DND-41 (cell line): ENCODE data around the gene DNM2.

Source experiments
- EZH2 ChIP-seq: IDR thresholded peaks from 3 replicates; pipeline ENCODE4 v1.6.1; 2012; ENCODE audit warnings: borderline replicate concordance, low read depth, mild to moderate bottlenecking, moderate library complexity, low read length, inconsistent platforms; ENCODE audit not compliant: severe bottlenecking
- TF ChIP-seq, protein P1 (sequence below): IDR thresholded peaks from 2 replicates; pipeline ENCODE4 v1.5.1; 2012; ENCODE audit warnings: borderline replicate concordance, low read length, moderate library complexity, mild to moderate bottlenecking; ENCODE audit not compliant: poor library complexity, severe bottlenecking; ENCODE audit errors: extremely low read depth

DNA sequence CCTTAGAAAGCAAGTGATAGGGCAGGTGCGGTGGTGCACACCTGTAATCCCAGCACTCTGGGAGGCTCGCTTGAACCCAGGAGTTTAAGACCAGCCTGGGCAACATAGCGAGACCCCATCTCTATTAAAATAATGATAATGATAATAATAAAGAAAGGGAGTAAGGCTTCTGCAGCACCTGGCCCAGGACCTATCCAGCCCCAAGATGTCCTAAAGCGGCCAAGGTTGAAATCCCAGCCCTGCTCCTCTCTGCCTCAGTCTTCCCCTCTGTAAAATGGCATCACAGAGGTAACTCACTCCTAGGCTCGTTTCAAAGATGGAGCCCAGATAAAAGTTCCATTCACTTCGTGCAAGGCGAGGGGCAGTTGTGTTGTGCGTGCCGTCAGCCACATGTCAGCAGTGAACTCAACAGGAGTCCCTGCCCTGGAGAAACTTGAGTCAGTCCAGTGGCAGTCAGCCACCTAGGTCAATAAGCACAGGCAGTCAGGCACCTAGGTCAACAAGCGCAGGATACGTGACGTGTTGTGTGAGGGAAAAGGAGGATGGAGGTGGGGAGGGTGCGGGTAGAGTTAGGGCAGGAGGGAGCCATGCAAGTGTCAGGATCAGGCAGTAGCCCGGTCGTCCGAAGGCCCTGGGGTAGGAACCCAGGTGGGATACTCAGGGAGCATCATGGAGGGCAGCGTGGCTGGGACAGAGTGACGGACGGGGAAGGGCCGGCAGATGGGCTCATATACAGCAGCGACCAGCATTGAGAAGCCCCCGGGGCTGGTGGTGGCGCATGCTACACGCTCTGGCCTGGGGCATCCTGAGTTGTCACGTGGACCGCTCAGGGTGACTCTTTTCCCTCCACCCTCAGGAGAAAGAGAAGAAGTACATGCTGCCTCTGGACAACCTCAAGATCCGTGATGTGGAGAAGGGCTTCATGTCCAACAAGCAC lies 101.5 kb downstream of the DNM2 start:
- TF ChIP-seq, protein P1, sequence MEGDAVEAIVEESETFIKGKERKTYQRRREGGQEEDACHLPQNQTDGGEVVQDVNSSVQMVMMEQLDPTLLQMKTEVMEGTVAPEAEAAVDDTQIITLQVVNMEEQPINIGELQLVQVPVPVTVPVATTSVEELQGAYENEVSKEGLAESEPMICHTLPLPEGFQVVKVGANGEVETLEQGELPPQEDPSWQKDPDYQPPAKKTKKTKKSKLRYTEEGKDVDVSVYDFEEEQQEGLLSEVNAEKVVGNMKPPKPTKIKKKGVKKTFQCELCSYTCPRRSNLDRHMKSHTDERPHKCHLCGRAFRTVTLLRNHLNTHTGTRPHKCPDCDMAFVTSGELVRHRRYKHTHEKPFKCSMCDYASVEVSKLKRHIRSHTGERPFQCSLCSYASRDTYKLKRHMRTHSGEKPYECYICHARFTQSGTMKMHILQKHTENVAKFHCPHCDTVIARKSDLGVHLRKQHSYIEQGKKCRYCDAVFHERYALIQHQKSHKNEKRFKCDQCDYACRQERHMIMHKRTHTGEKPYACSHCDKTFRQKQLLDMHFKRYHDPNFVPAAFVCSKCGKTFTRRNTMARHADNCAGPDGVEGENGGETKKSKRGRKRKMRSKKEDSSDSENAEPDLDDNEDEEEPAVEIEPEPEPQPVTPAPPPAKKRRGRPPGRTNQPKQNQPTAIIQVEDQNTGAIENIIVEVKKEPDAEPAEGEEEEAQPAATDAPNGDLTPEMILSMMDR: no peak
- TF ChIP-seq EZH2: no peak
